PC-3 (cell line): ENCODE results near the gene FBXW9.

Experiments
- CTCF ChIP-seq: fragments of 300-600 bp; sonication (generic); conservative IDR thresholded peaks from 2 replicates; pipeline ENCODE4 v1.5.1; 2017; ENCODE audit warnings: antibody characterized with exemption, low read depth, mild to moderate bottlenecking, low read length
- EZH2phosphoT487 ChIP-seq: fragments of 300-600 bp; sonication (generic); IDR thresholded peaks from 2 replicates; pipeline ENCODE4 v1.6.1; 2018; ENCODE audit warnings: mild to moderate bottlenecking, antibody characterized with exemption, low read length, borderline replicate concordance

GRCh38 chr19:12721656-12722565 is 25.5 kb upstream of the FBXW9 start:
- no peak for TF ChIP-seq CTCF
- TF ChIP-seq EZH2phosphoT487, result no peak
